ENCODE results near the gene THRB.
A peak's percentile ranks its signal among the peaks of the same experiment; 100 is the strongest.

The THRB gene

DNA sequence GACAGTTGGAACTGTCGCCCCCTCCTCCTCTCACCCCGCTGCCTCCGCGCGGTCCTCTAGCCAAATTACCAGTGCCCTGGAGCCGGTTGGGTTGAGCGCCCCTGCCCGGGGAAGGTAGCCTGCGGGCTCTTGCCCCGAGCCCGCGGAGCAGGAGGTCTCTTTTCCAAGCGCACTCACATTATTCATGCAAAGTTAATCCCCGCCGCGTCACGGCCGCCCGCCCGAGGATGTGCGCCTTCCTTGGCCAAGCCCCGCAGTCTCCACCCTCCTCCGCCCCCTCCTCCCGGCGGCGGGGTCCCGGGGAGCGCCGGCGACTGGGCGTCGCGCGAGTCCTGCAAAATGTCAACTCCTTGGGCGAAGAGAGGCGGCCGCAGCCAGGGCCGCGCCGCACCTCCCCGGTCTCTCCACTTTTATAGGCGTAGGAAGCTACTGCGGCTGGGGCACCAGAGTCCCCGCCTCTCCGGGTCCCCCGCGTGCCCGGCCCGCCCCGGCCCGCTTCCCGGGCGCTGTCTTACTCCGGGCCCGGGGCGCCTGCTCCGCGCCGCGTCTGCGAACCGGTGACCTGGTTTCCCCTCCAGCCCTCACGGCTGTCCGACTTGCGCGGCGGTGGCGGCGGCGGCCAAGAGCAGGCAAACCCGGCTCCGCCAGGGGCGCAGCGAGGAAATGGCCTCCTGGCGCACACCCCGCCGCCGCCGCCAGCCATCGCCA is at the start of gene THRB:
TSS of gene THRB (minus strand) at position 233 of the 708 bp plus-strand sequence.
- peak; percentile 60 for DNase-seq

DNA sequence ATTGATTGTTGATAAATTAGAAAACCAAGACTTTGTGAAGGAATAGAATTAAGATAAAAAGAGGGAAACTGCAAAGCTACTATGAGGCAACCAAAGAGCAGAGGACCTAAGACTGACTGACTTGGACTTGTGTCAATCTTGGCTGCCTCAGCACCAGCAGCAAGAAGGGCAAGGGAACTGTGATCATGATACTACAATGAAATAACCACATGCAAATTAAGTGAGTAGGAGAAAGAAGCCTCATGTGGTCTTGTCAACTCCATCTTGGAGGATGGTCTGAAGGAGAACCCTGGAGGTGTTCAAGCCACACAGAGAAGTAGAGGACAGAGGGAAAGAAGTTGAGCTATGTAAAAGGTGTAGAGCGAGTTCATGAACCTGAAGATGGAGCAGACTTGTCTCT is 47.3 kb upstream of the THRB start:
- DNase-seq: no peak

DNA sequence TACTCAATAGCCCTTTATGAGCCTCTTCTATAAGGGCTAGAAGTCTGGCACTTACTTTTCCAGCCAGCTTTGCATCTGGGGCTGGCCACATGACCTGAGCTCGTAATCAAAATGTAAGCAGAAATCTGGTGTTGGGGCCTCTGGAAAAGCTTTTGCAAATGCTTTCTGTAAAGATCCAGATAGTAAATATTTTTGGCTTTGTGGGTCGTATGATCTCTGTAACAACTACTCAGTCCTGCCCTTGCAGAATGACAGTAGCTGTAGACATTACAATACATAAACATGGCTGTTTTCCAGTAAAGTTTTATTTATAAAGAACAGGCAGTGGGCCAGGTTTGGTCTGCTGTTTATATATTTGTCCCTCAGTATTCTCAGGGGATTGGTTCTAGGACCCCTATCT is 46.2 kb upstream of the THRB start:
- DNase-seq: no peak

DNA sequence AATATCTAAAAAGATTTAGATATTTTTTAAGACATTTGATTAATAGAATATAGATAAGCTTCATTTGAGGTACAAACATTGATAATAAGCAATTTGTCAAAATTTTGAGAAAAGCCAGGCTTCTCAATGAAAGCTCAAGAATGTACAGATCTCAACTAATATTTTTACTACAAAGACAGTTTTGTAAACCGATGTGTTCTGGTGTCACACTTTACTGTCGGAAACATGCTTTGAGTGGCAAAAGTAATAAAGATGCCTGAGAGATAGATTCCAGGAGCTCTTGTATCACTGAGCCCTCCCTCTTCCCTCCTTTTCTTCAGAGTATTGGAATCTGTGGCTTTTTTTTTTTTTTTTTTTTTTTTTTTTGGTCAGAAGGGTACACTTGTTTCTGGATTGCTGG is 45.0 kb upstream of the THRB start:
- no peak for DNase-seq

DNA sequence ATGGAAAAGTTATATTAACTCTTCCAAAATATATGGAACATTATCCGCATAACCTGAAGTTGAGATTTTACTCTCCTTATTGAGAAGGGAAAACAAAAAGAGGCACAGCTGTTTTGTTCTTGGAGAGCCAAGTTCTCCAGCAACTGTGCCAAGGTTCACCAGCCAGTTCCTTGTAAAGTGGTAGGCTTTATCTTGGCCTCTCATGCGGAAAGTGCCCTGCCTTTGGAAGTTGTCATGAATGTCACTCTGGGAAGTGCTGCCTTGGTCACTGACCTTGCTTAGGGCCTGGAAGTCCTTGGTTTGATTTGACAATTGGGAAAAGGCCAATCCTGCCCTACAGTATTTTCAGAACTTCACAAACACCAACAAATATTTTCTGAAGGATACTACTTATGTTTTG is 44.2 kb upstream of the THRB start:
- no peak for DNase-seq

DNA sequence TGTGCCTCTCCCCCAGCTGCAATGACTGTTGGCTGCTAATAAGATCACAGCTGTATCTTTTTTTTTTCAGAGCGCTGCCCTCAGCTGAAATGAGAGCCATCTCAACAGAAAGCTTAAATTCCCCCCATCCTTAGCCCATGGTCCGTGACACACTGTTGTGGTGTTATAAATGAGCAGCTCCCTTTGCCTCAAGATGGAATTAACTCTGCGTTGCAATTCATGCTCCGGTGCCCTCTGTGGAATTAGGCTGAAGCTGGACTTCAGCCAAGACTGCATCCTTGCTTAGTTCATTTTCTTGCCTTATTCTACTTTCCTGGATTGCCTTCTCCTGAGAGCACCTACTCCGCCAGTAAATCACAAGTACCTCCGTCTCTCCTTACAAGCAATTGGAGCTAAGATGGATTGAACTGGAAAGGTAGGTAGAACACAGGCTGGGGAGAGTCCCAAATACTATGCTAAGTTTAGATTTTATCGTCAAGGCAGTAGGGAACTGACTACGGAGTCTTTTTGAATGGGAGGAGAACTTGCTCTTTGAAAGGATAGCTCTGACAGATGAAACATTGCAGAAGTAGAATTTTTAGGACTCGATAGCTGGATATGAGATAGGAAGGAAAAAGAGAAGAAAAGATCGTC is 39.0 kb upstream of the THRB start:
- no peak for DNase-seq

DNA sequence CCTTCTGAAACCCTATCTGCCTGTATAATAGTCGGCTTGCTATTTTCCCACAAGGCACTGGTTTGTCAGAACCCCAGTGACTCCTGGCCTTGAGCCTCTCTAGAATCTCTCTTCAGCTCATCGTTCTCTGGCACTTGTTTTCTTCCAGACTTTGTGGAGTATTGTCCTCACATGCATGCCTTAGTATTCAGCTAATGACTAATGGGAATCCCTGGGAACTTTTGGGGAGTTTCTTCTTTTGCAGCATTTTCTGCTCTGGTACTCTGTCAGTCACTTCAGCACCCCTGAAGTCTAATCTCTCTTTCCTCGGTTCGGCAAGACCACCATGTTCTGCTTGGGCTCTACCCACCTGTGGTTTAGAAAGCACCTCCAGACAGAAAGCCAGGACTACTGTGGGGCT is 35.8 kb upstream of the THRB start:
- DNase-seq: no peak

DNA sequence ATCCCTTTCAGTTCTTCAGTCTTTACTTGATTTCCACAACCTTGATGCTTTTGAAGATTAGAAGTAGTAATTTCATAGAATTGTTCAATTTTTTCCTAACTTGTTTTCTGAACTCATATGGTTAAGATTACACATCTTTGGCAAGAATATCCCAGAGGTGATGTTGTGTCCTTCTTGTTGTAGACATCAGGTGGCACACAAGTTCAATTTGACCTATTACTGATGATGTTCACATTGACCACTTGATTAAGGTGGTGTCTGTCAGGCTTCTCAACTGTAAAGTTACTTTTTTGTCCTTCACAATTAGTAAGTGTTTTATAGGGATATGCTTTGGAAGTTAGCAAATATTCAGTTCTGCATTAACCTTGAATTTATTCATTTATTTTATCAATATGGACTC is 34.6 kb upstream of the THRB start:
- DNase-seq: no peak

DNA sequence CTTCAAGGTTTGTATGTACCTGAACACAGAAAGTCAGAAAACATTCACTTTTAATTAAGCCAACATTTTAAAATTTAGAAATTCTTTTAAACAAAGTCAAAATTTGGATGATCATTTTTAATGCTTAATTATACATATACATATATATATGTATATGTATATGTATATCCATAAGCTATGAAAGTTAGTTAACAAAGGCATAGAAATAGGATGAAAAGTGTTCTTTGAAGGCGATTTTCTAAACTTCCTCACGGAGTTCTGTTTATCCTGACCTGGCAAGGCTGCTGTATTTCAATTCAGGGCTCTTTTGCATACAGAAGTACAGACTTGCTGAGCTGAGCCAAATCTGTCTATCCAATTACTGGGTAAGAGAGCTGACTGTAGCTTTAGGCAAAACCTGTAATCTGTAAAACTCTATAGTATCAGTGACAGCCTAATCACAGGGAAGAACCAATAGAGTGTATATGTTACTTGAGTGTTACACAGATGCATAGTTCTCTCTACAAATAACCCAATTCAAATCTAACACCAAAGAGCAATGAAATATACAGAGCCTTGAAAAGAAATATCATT is 32.1 kb upstream of the THRB start:
- no peak for DNase-seq

DNA sequence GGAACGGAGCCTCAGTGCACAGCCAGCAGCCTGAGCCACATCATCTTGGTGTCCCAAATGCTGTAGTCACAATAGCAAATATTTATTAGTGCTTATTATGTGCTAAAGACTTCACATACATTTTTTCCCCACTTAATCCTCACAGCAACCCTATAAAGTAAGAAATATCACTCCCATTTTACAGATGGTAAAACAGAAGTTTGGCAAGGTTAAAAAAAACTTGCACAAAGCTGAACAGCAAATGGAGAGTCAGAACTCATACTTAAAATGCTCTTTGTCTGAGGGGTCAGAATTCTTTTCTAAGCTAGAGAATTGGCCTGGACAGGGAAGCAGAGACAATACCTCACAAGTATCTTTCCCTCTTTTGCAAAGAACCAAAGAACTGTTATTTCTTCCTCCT is 30.9 kb upstream of the THRB start:
- no peak for DNase-seq

DNA sequence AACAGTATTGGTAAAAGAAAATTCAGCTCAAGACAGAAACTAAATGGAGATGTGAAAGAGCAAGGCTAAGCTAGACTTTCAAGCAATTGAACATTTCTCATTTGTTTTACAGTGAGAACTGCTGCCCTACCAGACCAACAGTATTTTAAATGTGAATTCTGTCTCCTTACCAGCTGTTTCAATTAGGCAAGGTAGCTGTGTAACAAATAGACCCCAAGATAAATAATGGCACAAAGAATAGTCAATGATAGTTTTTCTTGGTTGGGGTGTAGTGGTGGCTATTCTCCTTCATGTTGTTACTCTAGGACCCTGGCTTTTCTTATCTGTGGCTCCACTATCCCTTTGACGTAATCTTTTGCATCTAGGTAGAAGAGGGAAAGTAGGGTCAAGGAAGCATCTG is 30.4 kb upstream of the THRB start:
- DNase-seq: no peak

DNA sequence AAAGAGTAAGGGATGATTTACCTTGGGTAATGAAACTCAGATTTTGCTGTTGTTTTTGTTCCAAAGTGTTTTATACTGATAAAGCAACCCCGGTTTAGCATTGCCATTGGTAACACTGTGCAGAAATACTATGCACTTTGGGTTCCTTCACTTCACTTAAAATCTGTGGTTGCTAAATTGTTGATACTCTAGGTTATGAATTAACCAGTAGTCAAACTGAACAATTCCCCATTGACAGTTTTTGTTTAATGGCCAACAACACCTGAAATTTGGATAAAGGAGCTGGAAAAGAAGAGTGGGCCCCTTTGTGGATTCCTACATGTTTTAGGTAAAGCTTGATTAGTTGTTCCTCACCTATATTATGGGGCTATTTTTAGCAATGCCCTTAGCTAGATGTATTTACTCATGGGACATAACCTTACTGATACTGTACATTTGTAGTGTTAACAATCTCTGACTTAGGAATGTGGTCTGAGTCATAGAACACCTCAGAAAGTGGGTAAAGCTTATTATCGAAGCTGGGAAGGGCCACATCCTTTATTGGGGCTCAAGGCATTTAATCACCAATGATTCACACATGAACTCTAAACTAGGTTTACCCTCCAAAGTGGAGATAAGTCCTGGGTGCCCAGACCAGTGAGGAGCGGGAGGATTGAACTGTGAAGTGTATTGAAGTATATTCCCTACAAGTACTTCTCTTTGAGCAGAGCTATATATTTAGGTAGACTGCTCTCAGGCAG is 29.5 kb upstream of the THRB start:
- DNase-seq: peak; percentile 28

DNA sequence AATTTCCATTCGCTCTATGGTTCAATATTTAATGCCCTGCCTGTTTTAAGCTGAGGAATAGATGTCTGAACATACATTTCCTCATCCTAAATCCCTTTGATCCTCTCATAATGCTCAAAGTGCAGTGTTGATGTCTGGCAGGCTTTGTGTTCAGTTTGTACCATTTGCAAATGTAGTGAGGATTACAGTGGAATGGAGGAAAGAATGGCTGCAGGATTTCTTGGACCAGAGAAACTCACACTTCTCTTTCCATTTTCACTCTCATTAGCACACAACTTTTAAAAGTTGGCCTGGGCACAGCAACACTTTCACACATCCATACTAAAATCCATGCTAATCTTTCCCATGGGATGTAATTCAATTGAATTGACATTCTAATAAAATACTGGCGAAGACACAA is 28.6 kb upstream of the THRB start:
- DNase-seq: no peak

DNA sequence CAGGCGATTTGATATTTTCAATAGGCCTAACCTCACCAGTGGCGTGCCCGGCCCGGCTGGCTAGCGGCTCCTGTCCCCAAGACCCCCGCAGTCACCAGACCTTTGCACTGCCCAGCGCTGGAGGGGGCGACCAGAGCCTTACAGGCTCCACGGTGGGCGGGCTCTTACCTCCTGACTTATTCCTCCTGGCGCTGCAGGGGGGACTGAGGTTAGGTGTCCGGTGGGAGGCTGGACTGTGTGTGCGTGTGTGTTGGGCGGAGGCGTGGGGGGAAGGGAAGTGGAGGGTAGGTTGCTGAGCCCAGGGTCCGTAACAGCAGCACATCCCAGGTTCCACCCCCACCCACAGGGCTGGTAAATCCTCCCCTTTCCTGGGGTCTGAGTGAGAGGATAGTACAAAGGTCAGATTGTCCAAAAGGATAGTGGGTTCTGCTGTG is 27.5 kb upstream of the THRB start:
- DNase-seq: no peak

DNA sequence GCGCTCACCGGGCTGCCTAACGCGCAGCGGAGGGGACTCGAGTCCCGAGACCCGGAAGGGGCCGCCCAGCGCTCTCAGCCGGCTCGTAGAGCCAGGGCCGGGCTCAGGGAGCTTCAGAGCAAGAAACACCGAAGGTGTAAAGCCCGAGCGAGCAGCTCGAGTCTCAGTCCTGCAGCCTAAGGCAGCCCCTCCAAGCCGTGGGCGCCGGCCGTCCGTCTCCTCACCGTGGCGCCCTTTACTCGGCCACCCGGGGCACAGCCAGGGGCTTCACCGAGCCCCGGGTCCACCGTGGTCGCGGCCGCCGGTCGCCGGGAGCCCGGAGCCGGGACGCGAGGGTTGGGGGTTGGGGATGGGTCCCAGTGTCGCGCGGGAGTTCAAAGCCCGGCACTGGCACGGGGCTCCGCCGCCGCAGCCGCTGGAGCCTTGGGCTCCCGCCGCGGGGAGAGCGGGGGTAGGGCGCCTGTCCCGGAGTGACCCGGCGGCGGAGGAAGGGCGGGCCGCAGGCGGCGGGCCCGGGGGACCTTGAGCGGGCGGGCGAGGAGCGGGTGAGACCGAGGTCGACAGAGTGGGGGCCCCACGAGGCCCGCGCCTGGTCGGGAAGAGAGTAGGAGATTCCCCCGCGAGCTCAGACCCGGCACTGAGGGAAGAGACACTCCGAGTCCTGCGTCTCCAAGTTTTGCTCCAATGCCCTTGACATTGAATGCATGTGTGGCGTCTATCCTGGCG is 26.9 kb upstream of the THRB start:
- DNase-seq: peak; percentile 48

DNA sequence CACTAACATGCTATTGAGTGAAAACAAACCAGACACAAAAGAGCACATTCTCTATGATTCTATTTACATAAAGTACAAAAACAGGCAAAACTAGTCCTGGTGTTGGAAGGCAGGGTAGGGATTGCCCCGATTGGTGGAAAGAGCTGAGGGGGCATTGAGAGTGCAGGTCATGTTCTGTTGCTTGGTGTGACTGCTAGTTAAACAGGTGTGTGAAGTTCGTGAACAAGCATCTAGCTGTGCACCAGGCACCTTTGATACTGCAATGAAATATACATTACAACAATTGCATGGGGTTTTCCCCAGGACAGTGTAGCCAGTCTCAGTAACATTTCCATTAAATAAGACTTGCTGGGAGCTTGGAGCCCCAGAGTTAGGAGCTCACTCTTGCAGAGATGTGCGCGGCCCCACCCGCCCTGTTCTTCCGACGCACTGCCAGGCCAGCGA is 26.3 kb upstream of the THRB start:
- no peak for DNase-seq

DNA sequence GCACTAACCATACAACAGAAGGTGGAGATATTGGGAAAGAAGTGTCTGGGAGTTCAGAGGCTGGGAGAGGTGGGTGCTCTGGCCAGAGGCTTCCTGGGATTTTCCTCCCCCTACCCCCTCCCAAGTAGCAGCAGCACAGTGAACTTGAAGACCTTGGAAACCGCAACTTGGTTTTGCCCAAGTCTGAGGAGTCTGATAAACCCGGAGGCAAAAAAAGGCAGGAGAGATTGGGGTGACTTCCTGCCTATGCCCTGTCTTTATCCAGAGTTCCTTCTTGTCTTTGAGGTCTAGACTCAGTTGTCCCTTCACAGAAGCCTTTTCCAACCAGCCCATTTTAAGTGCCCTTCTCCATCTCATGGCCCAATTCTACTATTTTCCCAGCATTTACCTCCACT is 25.4 kb upstream of the THRB start:
- no peak for DNase-seq

DNA sequence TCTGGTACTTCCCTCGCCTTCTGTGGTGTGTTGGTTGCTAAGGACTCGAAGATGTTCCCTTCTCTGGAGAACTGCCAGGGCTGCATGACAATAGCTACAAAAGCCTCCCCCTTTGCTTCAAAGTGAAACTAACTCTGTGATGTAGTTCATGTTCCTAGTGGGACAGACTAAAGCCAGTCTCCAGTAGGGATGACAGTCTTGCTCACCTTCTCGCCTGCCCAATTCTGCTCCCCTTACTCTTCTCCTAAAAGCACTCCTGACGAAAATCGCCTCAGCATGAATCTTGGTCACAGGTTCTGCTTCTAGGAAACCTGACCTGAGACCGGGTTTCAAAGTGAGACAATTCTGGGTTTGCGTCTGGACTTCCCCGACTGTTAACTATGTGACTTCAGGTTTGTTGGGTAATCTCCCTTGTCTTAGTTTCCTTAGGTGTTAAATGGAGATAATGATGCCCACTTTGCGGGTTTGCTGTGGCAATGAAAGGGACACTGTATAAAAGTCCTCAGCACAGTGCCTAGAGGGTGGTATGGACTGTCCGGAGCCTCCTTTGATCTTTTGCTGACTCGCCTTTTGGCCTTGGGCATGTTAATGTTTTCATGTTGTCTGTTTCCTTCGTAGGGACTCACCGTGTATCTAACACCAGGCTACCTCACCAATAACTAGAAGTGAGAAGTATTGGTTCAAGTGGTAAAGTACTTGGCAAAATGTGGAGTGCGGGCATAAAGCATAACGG is 24.9 kb upstream of the THRB start:
- peak; percentile 50 for DNase-seq

DNA sequence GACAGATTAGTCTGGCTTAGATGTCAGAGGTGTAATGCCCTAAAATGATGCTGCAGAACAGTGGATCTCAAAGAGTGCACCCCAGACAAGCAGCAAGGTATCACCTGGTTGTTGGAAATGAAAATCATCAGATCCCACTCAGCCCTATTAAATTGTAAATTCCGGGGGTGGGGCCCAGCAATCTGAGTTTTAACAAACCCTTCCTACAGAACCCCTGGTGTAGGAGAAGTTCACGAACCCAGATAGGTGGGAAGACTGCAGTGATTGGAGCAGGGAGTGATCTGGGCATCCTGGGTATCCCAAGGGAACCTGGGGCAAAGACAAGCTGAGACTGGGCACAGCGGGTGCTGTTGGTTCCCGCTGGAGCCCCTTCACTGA is 24.3 kb upstream of the THRB start:
- no peak for DNase-seq

DNA sequence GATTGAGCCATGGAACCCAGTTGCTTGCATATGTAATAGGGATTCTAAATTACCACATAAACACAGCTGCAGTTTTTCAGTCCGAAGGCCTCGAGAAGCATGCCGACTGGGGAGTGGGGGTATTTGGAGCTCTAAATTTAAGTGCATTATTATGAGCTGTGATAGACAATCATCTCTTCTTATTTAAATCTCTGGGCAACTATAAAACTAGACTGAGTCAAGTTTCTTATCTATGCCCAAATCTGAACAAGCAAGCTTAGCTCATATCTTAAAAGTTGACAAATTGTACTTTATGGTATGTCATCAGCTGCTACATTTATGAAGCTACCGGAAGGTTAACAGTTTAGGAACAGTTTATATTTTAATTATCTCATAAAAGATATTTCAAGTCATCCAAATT is 19.5 kb upstream of the THRB start:
- peak; percentile 23 for DNase-seq

DNA sequence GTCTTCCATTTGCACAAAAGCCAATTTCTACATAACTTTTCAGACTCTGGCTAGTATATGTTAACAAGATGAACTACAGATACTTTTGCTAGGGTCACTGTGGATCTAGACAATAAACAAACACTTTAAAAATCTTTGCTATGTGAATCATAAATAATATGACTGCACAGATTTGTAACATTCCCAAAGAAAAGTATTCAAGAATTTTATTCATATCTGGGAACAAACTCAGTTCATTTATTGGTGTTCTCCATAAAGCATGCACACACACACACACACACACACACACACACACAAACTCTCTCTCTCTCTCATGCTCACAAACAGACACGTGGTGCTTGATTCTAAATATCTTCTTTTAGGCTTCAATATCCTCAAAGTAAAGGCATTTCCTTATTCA is 18.8 kb upstream of the THRB start:
- peak; percentile 60 for DNase-seq

DNA sequence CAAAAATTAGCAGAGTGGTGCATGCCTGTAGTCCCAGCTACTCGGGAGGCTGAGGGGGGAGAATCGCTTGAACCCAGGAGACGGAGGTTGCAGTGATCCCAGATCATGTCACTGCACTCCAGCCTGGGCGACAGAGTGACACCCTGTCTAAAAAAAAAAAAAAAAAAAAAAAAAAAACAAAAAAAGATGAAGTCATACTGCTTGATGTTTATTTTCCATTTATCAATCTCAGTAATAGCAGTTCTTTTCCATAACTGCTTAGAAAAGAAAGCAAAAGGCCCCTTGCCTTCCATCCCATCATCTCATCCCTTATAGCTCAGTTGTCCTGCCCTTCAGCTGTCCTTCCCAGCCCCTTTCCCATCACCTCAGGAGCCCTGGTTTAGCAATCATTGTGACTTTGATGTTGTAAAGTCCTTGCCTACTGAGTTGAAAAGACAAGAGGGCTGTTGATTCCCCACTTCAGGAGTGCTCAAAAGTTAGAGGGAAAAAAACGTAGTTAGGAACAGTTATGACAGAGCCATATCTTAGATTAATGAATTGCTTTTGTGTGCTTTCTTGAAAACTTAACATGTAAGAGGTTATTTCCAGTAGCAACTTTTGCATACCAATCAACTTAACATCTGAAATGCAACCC is 18.0 kb upstream of the THRB start:
- DNase-seq: no peak
